Measurements from ENCODE around the gene KBTBD2.
"Not testable (repeated sequence)": the region's sequence is repeated elsewhere in the genome, so short reads cannot be mapped to it uniquely, and the experiment has no call there.

KBTBD2 gene

DNA sequence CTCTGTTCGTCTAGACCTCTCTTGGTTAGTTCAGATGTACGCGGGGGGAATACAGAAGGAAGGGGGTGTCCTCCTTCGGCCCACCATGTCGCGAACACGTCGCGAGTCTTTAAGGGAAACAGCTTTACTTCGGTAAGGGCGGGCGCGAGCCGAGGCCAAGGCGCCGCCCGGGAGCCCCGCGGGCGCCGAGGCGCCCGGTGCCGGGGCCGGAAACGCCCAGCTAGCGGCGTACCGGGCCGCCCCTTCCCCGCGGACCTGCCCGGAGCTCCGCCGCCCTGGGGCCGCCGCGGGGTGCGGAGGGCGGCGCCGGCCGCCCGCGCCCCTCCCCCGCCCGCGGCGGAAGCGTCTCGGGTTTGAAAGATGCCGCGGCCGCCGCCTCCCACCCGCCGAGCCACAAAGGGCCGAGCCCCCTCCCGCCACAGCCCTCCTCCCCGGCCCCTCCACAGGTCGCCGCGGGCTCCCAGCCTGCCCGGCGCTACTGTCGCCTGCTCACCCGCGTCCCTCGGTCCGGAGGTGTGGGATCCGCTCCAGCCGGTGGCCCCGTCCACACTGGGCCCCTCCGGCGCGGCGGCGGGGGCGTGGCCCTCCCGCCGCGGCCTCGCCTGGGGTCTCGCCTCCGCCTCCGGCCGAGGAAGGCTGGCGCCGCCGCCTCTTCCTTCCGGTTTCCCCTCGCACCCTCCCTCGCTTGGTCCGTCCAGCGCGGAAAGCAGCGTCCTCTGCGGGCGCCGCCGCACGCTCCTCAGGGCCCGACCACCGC, at the start of gene KBTBD2:
KBTBD2 (minus strand) TSS at position 718 of the 757 bp plus-strand sequence. CDS start 12,156 bp downstream, outside the sequence.
- DNase-seq: peak; percentile 94
- in situ Hi-C loops (cut with HindIII; ENCODE audit: low pct_ligation_motif_present, low pct_unique_long_range_greater_than_20kb, low sequenced_read_pairs): no loop called here

DNA sequence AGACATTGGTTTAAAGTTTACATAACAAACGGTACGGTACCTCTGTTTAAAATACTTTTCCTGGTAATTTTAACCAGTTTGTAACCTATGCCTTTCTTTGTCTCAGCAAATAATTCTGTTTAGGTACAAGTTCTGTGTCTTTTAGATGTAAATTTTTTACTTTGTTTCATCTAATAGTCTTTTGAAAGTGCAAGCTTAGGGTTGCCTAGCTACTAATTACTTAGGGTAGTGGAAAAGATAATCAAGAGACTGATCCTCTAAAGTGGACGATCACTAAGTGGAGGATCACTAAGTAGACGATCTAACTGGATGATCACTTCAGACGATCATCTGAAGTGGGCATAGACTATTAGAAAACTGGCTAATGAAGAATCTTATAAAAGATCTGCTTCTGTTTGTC, 49.6 kb upstream of the KBTBD2 start:
- no peak for DNase-seq
- in situ Hi-C loops (cut with HindIII; ENCODE audit: low pct_ligation_motif_present, low pct_unique_long_range_greater_than_20kb, low sequenced_read_pairs): no loop called here

DNA sequence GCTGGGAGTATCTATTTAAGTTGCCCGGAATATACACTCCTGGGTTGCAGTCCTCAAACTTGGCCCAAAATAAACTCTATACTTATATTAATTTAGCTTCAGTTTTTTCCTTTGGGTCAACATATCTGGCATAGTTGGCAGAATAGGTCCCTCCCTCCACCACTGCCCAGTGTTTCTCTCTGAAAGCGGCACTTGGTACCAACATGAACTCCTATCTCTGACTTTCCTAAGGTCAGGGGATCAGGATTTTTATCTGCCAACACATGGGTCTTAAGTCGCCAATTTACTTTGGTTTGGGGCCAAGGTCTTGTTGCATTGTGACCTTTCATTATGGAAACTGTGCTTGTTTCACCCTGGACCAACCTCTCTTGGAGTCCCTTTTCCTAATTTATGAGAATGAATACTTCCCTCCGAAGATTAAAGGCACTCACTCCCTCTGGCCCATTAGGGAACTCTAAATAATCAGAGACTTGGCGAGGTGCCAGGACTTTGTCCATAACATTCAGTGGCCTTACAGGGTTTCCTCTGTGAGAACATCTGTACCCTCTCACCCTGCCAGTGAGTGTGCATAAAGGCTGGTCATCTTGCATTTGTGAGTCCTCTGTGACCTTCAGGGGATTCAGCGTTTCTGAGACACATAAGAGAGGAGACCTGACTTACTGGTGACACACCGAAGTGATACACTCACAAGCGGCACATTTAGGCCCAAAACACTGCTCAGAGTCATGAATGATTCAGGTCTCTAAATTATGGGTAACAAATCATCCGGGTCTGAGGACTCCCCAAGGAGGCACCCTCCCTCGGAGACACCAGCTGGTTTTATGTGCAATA, 46.0 kb upstream of the KBTBD2 start:
- DNase-seq: no peak
- in situ Hi-C loops (cut with HindIII; ENCODE audit: low pct_ligation_motif_present, low pct_unique_long_range_greater_than_20kb, low sequenced_read_pairs): no loop called here

DNA sequence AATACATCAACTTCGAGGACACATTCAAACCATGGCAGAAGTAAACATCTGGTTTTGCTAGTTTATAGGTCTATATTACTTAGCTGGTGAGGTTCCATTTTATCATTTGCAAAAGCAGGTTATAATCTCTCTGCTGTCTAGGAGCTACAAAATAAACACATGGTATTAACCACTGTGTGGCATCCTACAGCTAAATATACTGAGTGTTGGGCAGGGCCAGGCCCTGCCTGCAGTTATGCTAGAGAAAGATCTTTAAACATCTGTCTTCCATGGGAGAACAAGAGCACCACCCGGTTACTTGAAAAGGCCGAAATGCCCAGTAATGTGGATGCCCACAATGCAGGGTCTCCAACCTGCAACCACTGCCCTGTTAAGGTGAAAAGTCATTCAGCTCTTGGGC, 45.1 kb upstream of the KBTBD2 start:
- in situ Hi-C loops (cut with HindIII; ENCODE audit: low pct_ligation_motif_present, low pct_unique_long_range_greater_than_20kb, low sequenced_read_pairs): no loop called here
- no peak for DNase-seq

DNA sequence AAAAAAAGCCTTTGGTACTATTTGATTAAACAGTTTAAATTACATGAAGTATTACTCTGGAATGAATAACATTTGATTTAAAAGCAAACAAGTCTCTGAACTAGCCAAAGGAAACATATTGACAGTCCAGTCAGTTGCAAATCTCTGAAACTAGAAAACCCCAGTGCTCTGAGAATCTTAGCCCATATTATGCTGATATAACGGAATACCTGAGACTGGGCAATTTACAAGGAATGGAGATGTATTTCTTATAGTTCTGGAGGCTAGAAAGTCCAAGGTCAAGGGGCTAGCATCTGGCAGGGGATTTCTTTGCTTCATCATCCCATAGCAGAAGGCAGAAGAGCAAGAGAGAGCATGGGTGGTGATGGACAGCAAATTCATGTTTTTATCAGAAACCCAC, 44.0 kb upstream of the KBTBD2 start:
- DNase-seq: no peak
- in situ Hi-C loops (cut with HindIII; ENCODE audit: low pct_ligation_motif_present, low pct_unique_long_range_greater_than_20kb, low sequenced_read_pairs): no loop called here

DNA sequence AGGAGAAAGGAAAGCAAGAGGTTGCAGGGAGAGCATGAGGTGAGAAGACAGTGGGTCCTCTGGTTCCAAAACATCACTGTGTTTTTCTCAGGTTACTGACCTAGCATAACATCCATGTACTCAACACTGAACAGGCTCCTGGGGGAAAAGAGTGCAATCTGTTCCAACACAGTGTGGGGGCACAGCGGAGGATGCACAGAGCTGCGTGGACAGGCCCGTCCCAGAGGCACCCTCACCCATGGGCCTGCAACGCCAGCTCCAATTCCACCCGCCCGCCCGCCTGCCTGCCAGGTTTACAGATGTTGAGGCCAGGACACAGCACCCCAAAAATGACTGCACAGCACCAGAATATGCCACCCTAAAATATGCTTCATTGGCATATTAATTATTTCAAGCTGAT, 38.8 kb upstream of the KBTBD2 start:
- in situ Hi-C loops (cut with HindIII; ENCODE audit: low pct_ligation_motif_present, low pct_unique_long_range_greater_than_20kb, low sequenced_read_pairs): no loop called here
- no peak for DNase-seq

DNA sequence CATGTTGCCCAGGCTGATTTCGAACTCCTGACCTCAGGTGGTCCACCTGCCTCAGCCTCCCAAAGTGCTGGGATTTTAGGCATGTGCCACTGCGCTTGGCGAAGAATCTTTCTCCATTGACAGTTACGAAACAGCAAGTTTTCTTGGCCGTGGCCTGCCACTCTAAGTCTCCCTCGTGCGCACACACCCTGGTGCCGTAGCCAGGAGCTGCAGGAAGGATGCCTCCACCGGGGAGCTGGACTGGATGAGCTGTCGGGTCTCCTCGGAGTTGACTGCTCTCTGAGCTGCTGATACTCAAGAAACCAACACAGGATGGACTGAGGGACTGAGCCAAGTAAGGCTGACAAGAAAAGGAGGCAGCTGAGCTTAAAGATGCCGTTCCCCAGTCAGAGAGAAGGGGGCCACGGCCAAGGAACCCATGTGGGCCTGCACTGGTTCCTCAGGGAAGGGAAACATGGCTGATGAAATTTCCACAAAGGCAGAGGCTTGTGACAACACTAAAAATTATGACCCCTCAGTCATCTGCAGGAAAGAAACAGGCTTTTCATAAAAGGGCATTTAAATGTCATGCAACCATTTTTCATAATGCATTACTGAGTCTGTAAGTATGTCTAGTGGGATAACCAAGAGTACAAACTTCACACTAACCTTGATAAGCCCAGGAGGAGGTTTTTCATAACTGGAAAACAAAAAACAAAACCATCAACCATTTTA, 38.0 kb upstream of the KBTBD2 start:
- no peak for DNase-seq
- in situ Hi-C loops (cut with HindIII; ENCODE audit: low pct_ligation_motif_present, low pct_unique_long_range_greater_than_20kb, low sequenced_read_pairs): no loop called here

DNA sequence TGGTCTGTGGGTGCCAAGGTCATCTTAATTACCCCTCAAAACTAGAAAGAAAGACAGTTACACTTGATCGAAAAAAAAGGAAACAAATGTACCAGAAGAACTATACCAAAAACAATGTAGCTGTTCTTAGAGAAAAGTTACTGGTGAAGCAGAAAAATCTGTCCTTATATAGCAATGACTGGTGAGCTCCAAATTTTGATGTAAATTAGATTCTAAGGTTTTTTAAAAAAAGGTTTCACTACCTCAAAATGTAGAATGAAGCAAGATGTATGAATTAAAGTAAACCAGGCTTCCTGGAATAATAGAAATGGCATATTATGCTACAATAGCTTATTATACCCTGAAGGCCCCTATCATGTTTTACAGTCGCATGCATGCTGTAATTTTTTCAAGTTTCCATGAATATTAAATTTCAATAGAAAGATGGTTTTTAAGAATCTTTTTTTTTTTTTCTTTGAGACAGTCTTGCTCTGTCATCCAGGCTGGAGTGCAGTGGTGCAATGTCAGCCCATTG, 37.3 kb upstream of the KBTBD2 start:
- in situ Hi-C loops (cut with HindIII; ENCODE audit: low pct_ligation_motif_present, low pct_unique_long_range_greater_than_20kb, low sequenced_read_pairs): no loop called here
- no peak for DNase-seq

DNA sequence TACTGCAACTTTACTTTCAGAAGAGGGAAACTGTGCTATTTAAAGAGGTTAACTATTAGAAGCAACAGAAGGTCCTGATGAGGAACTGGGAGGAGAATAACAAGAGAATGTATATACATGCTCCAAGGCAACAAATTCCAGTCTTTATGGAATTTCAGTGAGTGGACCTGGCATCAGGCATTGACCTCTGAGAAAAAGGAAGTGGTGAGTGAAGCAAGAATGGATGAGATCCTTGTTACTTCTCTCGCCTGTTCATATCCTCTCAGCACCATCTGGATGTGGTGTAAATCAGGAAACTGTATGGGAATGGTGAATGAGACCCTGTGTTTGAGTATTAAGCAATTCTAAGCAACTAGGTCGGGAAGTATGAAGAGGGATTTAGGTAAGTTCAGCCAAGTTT, 30.3 kb upstream of the KBTBD2 start:
- in situ Hi-C loops (cut with HindIII; ENCODE audit: low pct_ligation_motif_present, low pct_unique_long_range_greater_than_20kb, low sequenced_read_pairs): no loop called here
- DNase-seq: no peak

DNA sequence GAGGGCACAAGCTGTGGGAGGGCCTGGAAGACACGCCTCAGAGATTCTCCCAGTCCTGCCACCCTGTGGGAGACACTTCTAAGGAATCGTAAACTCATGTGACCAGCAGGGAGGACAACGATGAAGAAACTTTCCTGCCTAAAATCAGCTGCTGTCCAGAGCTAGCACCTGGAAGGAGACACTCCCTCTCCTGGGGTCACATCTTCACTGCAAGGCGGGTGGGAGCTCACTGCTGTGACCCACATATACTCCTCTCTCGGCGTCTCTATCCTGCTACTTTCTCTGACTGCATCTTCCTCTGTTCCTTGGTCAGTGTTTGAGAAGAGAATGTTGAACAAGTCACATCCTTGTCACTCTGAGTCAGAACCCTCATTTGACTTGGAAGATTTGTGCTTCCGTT, 25.4 kb upstream of the KBTBD2 start:
- in situ Hi-C loops (cut with HindIII; ENCODE audit: low pct_ligation_motif_present, low pct_unique_long_range_greater_than_20kb, low sequenced_read_pairs); DNase-seq: not testable (repeated sequence)

DNA sequence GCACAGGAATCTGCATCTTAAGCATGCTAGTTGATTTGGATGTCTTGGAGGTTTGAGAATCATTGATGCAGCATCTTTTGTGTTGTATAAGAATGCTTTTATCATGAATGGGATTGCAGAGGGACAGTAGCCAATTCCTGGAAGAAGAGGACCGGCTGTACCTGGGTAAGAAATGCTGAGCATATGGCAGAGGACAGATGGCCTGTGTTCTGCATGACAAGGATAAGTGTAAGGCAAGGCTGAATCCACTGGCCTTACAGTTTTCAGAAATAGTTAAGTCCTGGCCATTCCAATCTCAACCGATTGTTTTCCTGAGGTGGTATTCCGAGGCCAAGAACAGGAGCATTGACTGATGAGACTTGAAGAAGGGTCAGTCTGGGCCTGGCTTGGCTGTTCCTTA, 24.4 kb upstream of the KBTBD2 start:
- no peak for DNase-seq
- in situ Hi-C loops (cut with HindIII; ENCODE audit: low pct_ligation_motif_present, low pct_unique_long_range_greater_than_20kb, low sequenced_read_pairs): no loop called here

DNA sequence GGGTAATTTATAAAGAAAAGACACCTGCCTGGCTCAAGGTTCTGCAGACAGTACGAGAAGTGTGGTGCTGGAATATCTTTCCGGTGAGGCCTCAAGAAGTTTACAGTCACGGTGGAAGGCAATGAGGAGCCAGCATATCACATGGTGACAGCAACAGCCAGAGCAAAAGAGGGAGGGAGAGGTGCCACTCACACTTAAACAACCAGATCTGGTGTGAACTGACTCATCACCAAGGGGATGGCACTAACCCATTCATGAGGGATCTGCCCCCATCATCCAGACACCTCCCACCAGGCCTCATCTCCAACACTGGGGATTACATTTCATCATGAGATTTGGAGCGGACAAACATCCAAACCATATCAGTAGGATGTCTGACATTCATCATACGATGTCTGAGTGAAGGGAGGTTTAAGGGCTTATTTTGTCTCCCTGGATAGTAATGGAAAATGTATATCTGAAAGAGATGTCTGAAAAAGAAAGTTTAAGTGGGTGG, 23.5 kb upstream of the KBTBD2 start:
- DNase-seq: no peak
- in situ Hi-C loops (cut with HindIII; ENCODE audit: low pct_ligation_motif_present, low pct_unique_long_range_greater_than_20kb, low sequenced_read_pairs): no loop called here

DNA sequence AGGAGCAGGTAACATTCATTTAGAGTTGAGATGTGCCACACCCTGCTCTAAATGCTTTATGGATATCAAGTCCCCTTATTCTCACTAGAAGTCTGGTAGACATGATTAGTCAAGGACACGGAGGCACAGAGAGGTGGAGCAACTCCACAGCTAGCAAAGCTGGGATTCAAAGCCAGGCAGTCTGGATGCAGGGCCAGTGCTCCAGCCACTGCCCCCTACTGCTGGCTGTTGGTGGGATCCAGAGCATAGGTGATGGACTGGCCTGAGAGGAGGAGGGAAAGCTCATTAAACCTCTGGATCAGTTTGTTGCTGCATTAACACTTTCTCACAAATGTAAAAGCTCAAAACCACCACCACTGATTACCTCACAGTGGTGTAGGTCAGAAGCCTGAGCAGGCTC, 22.6 kb upstream of the KBTBD2 start:
- in situ Hi-C loops (cut with HindIII; ENCODE audit: low pct_ligation_motif_present, low pct_unique_long_range_greater_than_20kb, low sequenced_read_pairs): no loop called here
- no peak for DNase-seq

DNA sequence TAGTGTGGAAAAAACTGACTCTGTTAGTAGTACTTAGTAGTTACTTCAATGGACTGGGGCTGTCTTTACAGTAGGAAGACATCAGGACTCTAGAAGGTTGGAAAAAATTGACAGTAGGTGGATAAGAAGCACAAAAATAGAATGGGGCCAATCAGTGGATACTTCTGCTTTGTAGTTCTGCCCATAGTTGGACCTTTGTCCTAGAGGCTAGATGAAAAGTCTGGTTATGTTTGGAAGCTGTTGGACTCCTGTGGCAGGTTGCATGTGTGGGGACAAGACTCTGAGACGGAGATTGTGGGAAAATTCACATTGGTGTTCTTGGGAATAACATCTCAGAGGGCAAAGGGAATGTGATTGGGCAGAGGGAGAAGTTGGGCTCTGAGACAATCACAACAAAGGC, 18.6 kb upstream of the KBTBD2 start:
- no peak for DNase-seq
- in situ Hi-C loops (cut with HindIII; ENCODE audit: low pct_ligation_motif_present, low pct_unique_long_range_greater_than_20kb, low sequenced_read_pairs): no loop called here

DNA sequence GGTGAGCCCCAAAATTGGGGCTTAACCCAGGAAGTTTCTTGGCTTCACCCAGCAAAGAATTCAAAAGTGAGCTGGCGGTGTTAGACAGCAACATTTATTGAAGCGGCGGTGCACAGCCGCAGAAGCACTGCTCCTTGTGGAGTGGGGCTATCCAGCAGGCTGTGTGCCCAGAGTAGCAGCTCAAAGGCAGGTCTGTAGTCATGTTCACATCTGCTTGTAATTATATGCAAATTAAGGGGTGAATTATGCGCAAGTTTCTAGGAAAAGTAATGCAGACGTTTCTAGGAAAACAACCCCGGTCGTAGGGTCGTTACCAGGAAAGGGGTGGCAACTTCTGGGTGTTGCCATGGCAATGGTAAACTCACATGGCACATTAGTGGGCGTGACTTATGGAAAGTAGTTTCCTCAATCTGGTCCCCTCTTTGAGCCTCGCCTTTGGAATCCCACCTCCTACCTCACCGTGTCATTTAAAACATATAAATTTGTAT, 13.7 kb upstream of the KBTBD2 start:
- DNase-seq: peak; percentile 85
- in situ Hi-C loops (cut with HindIII; ENCODE audit: low pct_ligation_motif_present, low pct_unique_long_range_greater_than_20kb, low sequenced_read_pairs): no loop called here

DNA sequence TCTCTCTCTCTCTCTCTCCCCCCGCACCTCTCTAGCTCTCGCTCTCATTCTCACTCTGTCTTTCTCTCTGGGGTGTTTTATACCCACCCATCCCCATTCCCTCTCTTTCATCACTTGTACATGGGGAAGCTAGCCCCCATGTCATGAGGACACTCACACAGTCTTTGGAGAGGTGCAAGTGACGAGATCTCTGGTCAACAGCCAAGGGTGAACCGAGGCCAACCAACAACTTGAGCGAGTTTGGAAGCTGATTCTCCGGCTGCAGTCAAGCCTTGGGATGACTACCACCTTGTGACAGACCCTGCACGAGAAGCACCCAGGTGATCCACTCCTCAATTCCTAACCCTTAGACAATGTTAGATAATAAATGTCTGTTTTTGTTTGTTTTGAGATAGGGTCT, 10.1 kb upstream of the KBTBD2 start:
- in situ Hi-C loops (cut with HindIII; ENCODE audit: low pct_ligation_motif_present, low pct_unique_long_range_greater_than_20kb, low sequenced_read_pairs): no loop called here

DNA sequence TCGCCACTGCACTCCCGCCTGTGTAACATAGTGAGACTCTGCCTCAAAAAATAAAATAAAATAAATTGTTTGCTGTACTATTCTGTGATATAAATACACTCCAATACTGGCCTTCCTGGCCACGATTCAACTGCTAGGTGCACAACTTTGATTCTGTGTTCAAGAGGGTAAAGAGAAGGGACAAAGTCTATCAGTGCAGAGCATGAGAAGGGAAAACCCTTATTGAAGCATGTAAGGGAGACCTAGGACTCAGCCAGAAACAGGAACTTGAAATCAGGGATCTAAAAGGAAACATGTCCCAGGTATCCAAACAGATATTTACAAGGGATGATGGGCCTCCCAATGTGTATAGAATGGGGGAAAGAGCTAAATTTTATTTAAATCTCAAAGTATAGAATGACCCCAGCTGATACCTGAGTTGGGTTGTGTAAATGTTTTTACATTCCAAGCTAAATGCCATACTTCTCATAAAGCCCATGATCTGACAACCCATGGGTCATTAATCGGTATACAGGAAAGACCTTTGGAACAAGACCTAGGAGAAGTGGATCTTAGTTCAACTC, 9.0 kb upstream of the KBTBD2 start:
- no peak for DNase-seq
- in situ Hi-C loops (cut with HindIII; ENCODE audit: low pct_ligation_motif_present, low pct_unique_long_range_greater_than_20kb, low sequenced_read_pairs): no loop called here

More for the DNA sequence above, 10.1 kb upstream of the KBTBD2 start:
- no peak for DNase-seq

DNA sequence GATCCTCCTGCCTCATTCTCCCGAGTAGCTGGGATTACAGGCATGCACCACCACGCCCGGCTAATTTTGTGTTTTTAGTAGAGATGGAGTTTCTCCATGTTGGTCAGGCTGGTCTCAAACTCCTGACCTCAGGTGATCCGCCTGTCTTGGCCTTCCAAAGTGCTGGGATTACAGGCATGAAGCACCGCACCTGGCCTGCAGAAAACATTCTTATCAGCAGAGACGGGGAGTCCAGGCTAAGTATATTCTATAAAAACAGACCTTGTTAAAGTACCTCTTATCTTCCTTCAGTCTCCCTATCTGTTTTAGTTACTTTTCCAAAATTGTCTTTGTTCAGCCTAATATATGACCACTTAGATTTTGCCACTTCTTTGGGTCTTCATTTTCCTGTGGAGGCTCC, 5.8 kb upstream of the KBTBD2 start:
- DNase-seq; in situ Hi-C loops (cut with HindIII; ENCODE audit: low pct_ligation_motif_present, low pct_unique_long_range_greater_than_20kb, low sequenced_read_pairs): not testable (repeated sequence)
